Fibroblast of mammary gland (primary cell): ENCODE data around the gene MORF4L1.
A peak's percentile ranks its signal among the peaks of the same experiment; 100 is the strongest.

ENCODE experiments used
- DNase-seq: peaks from one replicate; pipeline ENCODE4 v3.0.0-alpha.2; 2010; ENCODE audit warnings: low read depth
- H3K4me3 ChIP-seq: 2 replicates; pipeline ENCODE4 v1.5.1; 2011; ENCODE audit warnings: low read depth, mild to moderate bottlenecking, low read length, moderate library complexity; ENCODE audit not compliant: control insufficient read depth
- CTCF ChIP-seq: conservative IDR thresholded peaks from 2 replicates; pipeline ENCODE4 v1.5.1; 2011; ENCODE audit warnings: low read depth, low read length, inconsistent platforms; ENCODE audit not compliant: control insufficient read depth, insufficient read depth

MORF4L1 gene

GRCh38 chr15:78912316-78912715 lies 39.6 kb downstream of the MORF4L1 start:
- H3K4me3 ChIP-seq = no peak overlapping the region
- no peak for DNase-seq
- TF ChIP-seq CTCF = no peak

- TF ChIP-seq CTCF = no peak
- H3K4me3 ChIP-seq = no peak overlapping the region
- DNase-seq = no peak
These were observed 40.3 kb downstream of the MORF4L1 start for GRCh38 chr15:78913012-78913411.

GRCh38 chr15:78914027-78914764 lies 41.5 kb downstream of the MORF4L1 start:
- peak; percentile 79 for DNase-seq
- H3K4me3 ChIP-seq = no peak overlapping the region
- TF ChIP-seq CTCF = peak; percentile 54

- H3K4me3 ChIP-seq = no peak overlapping the region
- TF ChIP-seq CTCF = no peak
- DNase-seq = peak; percentile 60
These were observed 42.8 kb downstream of the MORF4L1 start for GRCh38 chr15:78915341-78916087.

GRCh38 chr15:78916088-78916487 lies 43.4 kb downstream of the MORF4L1 start:
- H3K4me3 ChIP-seq = no peak overlapping the region
- DNase-seq = no peak
- no peak for TF ChIP-seq CTCF

- no peak for TF ChIP-seq CTCF
- no peak overlapping the region for H3K4me3 ChIP-seq
- no peak for DNase-seq
These were observed 45.2 kb downstream of the MORF4L1 start for GRCh38 chr15:78917888-78918287.
